ENCODE measurements around the gene MYDGF. TPM values are rescaled to one million over a fixed set of nuclear protein-coding genes. Genes with fewer than 3 reads are reported as not detected.

The MYDGF gene
- total RNA-seq, 1 donor from 2014 or later = 48.8 TPM

- Mint-ChIP-seq H3K4me1 (no peaks in the 10 kb centered on the region), H3K27ac (ENCODE audit: unreplicated experiment) (no peak overlapping the region), H3K4me3 (no peak overlapping the region), H3K36me3 (ENCODE audit: low read depth) (no peaks in the 10 kb centered on the region), H3K9me3 (no peaks in the 10 kb centered on the region), H3K27me3 (ENCODE audit: low read depth) (no peaks in the 10 kb centered on the region)
- DNase-seq (ENCODE audit: low read depth, low spot score) = no peak
- TF ChIP-seq CTCF (conservative IDR thresholded peaks at IDR 0.05) = no peak
Observed at GRCh38 chr19:4653793-4654436, 16.2 kb downstream of the MYDGF start.

- Mint-ChIP-seq H3K36me3 (ENCODE audit: low read depth) (no peaks in the 10 kb centered on the region), H3K27ac (ENCODE audit: unreplicated experiment) (no peak overlapping the region), H3K9me3 (no peaks in the 10 kb centered on the region), H3K4me1 (peaks cover under 1% of the 10 kb centered on the region), H3K4me3 (no peak overlapping the region), H3K27me3 (ENCODE audit: low read depth) (no peaks in the 10 kb centered on the region)
- DNase-seq (ENCODE audit: low read depth, low spot score) = no peak
- TF ChIP-seq CTCF (conservative IDR thresholded peaks at IDR 0.05) = no peak
Observed at GRCh38 chr19:4652075-4652474, 18.1 kb downstream of the MYDGF start.

GRCh38 chr19:4650159-4650558 is 20.0 kb downstream of the MYDGF start:
- no peaks in the 10 kb centered on the region for H3K9me3 Mint-ChIP-seq
- DNase-seq (ENCODE audit: low read depth, low spot score) = no peak
- no peaks in the 10 kb centered on the region for H3K27me3 Mint-ChIP-seq (ENCODE audit: low read depth)
- no peaks in the 10 kb centered on the region for H3K36me3 Mint-ChIP-seq (ENCODE audit: low read depth)
- peaks cover 3% of the 10 kb centered on the region for H3K4me1 Mint-ChIP-seq
- no peak overlapping the region for H3K27ac Mint-ChIP-seq (ENCODE audit: unreplicated experiment)
- no peak overlapping the region for H3K4me3 Mint-ChIP-seq
- no peak for TF ChIP-seq CTCF (conservative IDR thresholded peaks at IDR 0.05)

GRCh38 chr19:4649392-4650047 is 20.6 kb downstream of the MYDGF start:
- no peak overlapping the region for H3K4me3 Mint-ChIP-seq
- DNase-seq (ENCODE audit: low read depth, low spot score) = no peak
- H3K4me1 Mint-ChIP-seq = peaks cover 3% of the 10 kb centered on the region
- H3K36me3 Mint-ChIP-seq (ENCODE audit: low read depth) = no peaks in the 10 kb centered on the region
- H3K27ac Mint-ChIP-seq (ENCODE audit: unreplicated experiment) = no peak overlapping the region
- TF ChIP-seq CTCF (conservative IDR thresholded peaks at IDR 0.05) = no peak
- no peaks in the 10 kb centered on the region for H3K9me3 Mint-ChIP-seq
- no peaks in the 10 kb centered on the region for H3K27me3 Mint-ChIP-seq (ENCODE audit: low read depth)

- H3K27ac Mint-ChIP-seq (ENCODE audit: unreplicated experiment) = no peak overlapping the region
- TF ChIP-seq CTCF (conservative IDR thresholded peaks at IDR 0.05) = no peak
- peaks cover 3% of the 10 kb centered on the region for H3K4me1 Mint-ChIP-seq
- H3K36me3 Mint-ChIP-seq (ENCODE audit: low read depth) = no peaks in the 10 kb centered on the region
- H3K27me3 Mint-ChIP-seq (ENCODE audit: low read depth) = no peaks in the 10 kb centered on the region
- H3K9me3 Mint-ChIP-seq = no peaks in the 10 kb centered on the region
- no peak for DNase-seq (ENCODE audit: low read depth, low spot score)
- no peak overlapping the region for H3K4me3 Mint-ChIP-seq
Observed at GRCh38 chr19:4647676-4648644, 22.2 kb downstream of the MYDGF start.

Data from neural crest cell (in vitro differentiated cells).